ENCODE results near the gene RBM4B. TPM values are rescaled to one million over a fixed set of nuclear protein-coding genes. Genes with fewer than 3 reads are reported as not detected.

Gene RBM4B
- total and polyA plus RNA-seq, 2 experiments from 2014 or later, result 25.7 to 62.3 TPM

GRCh38 chr11:66659763-66660162 is 17.9 kb downstream of the RBM4B start:
- TF ChIP-seq, protein P1, sequence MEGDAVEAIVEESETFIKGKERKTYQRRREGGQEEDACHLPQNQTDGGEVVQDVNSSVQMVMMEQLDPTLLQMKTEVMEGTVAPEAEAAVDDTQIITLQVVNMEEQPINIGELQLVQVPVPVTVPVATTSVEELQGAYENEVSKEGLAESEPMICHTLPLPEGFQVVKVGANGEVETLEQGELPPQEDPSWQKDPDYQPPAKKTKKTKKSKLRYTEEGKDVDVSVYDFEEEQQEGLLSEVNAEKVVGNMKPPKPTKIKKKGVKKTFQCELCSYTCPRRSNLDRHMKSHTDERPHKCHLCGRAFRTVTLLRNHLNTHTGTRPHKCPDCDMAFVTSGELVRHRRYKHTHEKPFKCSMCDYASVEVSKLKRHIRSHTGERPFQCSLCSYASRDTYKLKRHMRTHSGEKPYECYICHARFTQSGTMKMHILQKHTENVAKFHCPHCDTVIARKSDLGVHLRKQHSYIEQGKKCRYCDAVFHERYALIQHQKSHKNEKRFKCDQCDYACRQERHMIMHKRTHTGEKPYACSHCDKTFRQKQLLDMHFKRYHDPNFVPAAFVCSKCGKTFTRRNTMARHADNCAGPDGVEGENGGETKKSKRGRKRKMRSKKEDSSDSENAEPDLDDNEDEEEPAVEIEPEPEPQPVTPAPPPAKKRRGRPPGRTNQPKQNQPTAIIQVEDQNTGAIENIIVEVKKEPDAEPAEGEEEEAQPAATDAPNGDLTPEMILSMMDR (IDR thresholded peaks at IDR 0.05; ENCODE audit: low read depth, low read length), result no peak

GRCh38 chr11:66653123-66653522 is 24.6 kb downstream of the RBM4B start:
- H3K36me3 ChIP-seq, result peaks cover 12% of the 10 kb centered on the region
- no peak for DNase-seq (ENCODE audit: low read depth in 1 of 2, low spot score in 1 of 2)
- TF ChIP-seq, protein P1 (IDR thresholded peaks at IDR 0.05; ENCODE audit: low read depth, low read length), result no peak

More at GRCh38 chr11:66659763-66660162, 17.9 kb downstream of the RBM4B start:
- Histone ChIP-seq H3K36me3 (peaks cover 8% of the 10 kb centered on the region), H3K4me3 (no peak overlapping the region), H3K9me3 (ENCODE audit: low read depth) (no peaks in the 10 kb centered on the region), H3K4me1 (ENCODE audit: low read depth) (peaks cover 19% of the 10 kb centered on the region), H3K27me3 (no peaks in the 10 kb centered on the region), H3K27ac (peak overlapping the region; percentile 62)
- no peak for DNase-seq (ENCODE audit: low read depth in 1 of 2, low spot score in 1 of 2)

DNA sequence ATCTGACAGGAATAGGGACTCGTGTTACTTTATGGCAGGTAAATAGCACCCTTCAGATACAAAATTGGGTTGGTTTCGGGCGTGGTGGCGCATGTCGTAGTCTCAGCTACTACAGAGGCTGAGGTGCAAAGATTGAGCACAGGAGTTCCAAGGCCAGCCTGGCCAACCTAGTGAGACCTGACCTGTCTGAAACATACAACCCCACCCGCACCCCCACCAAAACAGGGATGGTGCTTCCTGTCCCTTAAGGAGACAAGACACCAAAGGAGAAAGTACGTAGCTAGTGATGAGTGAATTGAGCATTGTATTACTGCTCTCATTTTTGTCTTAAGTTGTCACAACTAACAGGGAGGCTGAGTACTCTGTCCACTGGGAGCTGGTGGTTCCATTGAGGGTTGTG is 25.0 kb downstream of the RBM4B start:
- TF ChIP-seq, protein P1 (IDR thresholded peaks at IDR 0.05; ENCODE audit: low read depth, low read length), result no peak
- Histone ChIP-seq H3K4me3 (no peak overlapping the region), H3K27ac (no peak overlapping the region), H3K27me3 (no peaks in the 10 kb centered on the region), H3K36me3 (peaks cover 12% of the 10 kb centered on the region), H3K4me1 (ENCODE audit: low read depth) (no peaks in the 10 kb centered on the region), H3K9me3 (ENCODE audit: low read depth) (no peaks in the 10 kb centered on the region)
- no peak for DNase-seq (ENCODE audit: low read depth in 1 of 2, low spot score in 1 of 2)

More at GRCh38 chr11:66653123-66653522, 24.6 kb downstream of the RBM4B start:
- Histone ChIP-seq H3K27ac (no peak overlapping the region), H3K4me1 (ENCODE audit: low read depth) (no peaks in the 10 kb centered on the region), H3K9me3 (ENCODE audit: low read depth) (no peaks in the 10 kb centered on the region), H3K4me3 (no peak overlapping the region), H3K27me3 (no peaks in the 10 kb centered on the region)

DNA sequence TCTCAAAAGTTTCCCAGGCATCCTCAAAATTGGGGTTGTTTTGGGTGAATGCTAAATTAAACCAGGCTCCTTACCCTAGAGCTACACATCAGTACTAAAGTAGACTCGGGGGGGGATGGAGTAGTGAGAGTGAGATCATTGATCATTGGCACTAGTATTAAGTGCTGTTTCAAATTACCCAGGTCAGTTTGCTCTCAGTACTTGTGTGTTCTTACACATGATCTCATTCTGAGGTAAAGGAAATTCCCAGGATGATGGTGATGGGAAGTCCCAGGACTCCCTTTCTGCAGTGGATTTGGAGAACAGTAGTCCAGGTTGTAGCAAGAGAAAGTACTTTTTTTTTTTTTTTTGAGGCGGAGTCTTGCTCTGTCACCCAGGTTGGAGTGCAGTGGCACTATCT is 26.7 kb downstream of the RBM4B start:
- Histone ChIP-seq H3K27me3 (no peaks in the 10 kb centered on the region), H3K9me3 (ENCODE audit: low read depth) (no peaks in the 10 kb centered on the region), H3K4me1 (ENCODE audit: low read depth) (no peaks in the 10 kb centered on the region), H3K4me3 (no peak overlapping the region), H3K36me3 (peaks cover 23% of the 10 kb centered on the region), H3K27ac (no peak overlapping the region)
- no peak for DNase-seq (ENCODE audit: low read depth in 1 of 2, low spot score in 1 of 2)
- TF ChIP-seq, protein P1 (IDR thresholded peaks at IDR 0.05; ENCODE audit: low read depth, low read length), result no peak

GRCh38 chr11:66649903-66650302 is 27.8 kb downstream of the RBM4B start:
- TF ChIP-seq, protein P1 (IDR thresholded peaks at IDR 0.05; ENCODE audit: low read depth, low read length), result no peak
- H3K9me3 ChIP-seq (ENCODE audit: low read depth), result no peaks in the 10 kb centered on the region
- no peak for DNase-seq (ENCODE audit: low read depth in 1 of 2, low spot score in 1 of 2)
- no peaks in the 10 kb centered on the region for H3K27me3 ChIP-seq
- peak overlapping the region; percentile 34 for H3K27ac ChIP-seq
- no peak overlapping the region for H3K4me3 ChIP-seq
- peaks cover 2% of the 10 kb centered on the region for H3K4me1 ChIP-seq (ENCODE audit: low read depth)
- H3K36me3 ChIP-seq, result peaks cover 33% of the 10 kb centered on the region

GRCh38 chr11:66646828-66647227 is 30.9 kb downstream of the RBM4B start:
- DNase-seq (ENCODE audit: low read depth in 1 of 2, low spot score in 1 of 2), result no peak
- Histone ChIP-seq H3K27ac (peak overlapping the region; percentile 30), H3K4me3 (no peak overlapping the region), H3K36me3 (peaks cover 52% of the 10 kb centered on the region), H3K9me3 (ENCODE audit: low read depth) (no peaks in the 10 kb centered on the region), H3K4me1 (ENCODE audit: low read depth) (peaks cover 31% of the 10 kb centered on the region), H3K27me3 (no peaks in the 10 kb centered on the region)
- TF ChIP-seq, protein P1 (IDR thresholded peaks at IDR 0.05; ENCODE audit: low read depth, low read length), result no peak
